ENCODE results near the gene WSB1. TPM values are rescaled to one million over a fixed set of nuclear protein-coding genes. Genes with fewer than 3 reads are reported as not detected.

WSB1 gene
- total and polyA plus RNA-seq, 9 donors, result 98.9 to 249 (median 145) TPM

DNA sequence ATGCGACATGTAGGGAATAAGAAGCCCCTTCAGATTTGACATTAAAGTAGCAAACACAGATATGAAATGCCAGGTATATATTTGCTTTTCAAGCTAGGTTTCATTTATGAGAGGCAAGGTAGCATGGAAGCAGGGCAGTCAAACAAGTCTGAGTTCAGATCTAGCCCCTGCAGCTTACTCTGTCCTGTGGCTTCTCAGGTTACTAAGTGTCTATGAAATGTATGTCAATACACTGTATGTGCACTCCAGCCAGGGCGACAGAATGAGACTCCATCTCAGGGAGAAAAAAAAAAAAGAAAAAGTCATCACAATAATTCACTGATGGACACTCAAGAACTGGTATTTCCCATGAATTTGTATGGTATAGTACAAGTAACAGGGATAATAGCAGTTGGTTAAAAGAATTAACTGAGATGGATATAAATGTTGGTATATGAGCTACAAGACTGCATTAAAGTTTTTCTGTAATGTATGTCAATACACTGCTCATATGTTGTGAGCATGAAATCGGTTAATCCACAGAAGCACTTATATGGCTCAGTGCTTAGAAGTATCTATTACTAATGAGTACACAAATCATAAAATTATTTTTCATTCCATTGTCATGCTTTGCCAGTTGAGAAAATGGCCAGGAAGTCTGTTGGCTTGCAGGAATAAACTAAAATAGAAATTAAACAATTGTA is 2.9 kb upstream of the WSB1 start:
- Histone ChIP-seq H3K9me3 (replicated peaks; ENCODE audit: control insufficient read depth, low read depth, low read length) (no peaks in the 10 kb centered on the region), H3K4me1 (ENCODE audit: control insufficient read depth, insufficient read depth, low read length) (peaks cover 6% of the 10 kb centered on the region), H3K27me3 (ENCODE audit: control insufficient read depth, insufficient read depth, low read length) (no peaks in the 10 kb centered on the region), H3K4me3 (ENCODE audit: low read length) (no peak overlapping the region), H3K36me3 (ENCODE audit: control insufficient read depth, insufficient read depth, low read length) (no peaks in the 10 kb centered on the region), H3K27ac (ENCODE audit: low read length) (no peak overlapping the region)
- WGBS (ENCODE audit: insufficient coverage), result no CpG with 5 or more reads among the region's 3 CpGs
- no peak for DNase-seq

DNA sequence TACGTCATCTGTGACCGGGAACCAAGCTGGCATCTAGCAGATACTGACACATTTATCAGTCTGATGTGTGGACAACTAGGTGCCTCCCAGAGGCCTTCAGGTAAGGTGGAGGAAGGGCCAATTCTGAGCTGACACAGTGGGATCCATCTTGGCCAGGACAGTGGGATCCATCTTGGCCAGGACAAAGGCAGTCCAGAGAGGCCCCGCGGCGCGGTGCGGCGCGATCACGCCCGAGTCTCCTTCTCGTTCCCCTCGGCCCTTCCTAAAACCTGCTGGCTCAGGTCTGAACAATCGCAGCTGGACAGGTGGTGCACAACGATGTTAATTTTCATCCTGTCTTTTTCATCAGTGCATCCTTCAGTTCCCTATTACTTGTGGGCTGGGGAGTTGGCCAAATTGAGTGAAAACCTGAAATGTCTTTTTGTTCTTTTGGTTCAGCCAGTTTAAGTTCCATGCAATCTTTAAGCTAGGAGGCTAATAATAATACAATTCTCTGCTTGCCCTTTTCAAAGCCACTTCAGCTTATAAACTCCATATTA is 486 bp upstream of the WSB1 start:
- Histone ChIP-seq H3K27me3 (ENCODE audit: control insufficient read depth, insufficient read depth, low read length) (no peaks in the 10 kb centered on the region), H3K9me3 (replicated peaks; ENCODE audit: control insufficient read depth, low read depth, low read length) (no peaks in the 10 kb centered on the region), H3K4me1 (ENCODE audit: control insufficient read depth, insufficient read depth, low read length) (peaks cover 14% of the 10 kb centered on the region), H3K36me3 (ENCODE audit: control insufficient read depth, insufficient read depth, low read length) (peaks cover 4% of the 10 kb centered on the region), H3K27ac (ENCODE audit: low read length) (peak overlapping the region; percentile 99), H3K4me3 (ENCODE audit: low read length) (peak overlapping the region; percentile 16)
- no peak for DNase-seq
- 92% methylated on average over 10 of the region's 15 CpGs for WGBS (ENCODE audit: insufficient coverage)

DNA sequence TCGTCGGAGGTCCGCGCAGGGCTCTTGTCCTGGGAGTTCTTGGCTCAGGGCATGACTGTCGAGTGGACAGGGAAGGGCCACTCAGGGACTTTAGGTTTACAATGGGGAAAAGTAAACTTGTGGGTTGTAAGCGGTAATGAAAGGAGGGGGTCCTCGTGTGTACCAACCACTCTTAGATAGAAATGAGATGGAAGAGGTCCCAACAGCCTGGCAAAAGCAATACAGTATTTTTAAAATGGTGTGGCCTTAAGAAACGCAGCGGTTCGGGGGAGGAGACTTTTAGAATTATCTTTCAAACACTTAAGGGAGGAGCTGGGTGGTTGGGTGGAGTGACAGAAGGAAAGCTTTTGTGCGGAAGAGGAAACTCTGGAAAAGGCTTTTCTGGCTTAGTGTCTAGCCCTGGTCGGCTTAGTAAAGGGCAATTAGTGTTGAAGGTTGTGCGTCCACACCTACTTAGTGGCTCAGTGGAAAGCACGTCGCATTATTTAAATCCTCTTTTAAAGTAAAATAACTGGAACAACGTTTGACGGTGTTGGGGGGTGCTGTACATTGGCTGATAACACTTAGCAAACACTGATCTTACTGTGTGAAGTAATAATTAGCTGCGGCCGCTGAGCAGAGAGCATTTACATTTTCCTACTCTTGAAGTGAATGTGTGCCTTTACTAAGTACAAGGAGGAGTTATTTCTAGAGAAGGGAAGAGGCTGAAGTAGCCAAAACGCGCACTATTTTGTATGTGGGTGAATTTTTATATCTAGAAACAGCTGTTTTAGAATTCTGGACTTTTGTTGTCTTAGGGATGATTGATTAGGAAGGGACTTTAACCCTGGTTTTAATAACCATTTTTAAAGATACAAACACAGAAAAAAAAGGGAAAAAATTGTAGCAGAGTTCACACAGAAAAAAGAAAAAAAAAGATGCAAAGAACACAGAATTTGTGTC is 1.0 kb downstream of the WSB1 start:
- H3K4me3 ChIP-seq (ENCODE audit: low read length), result peak overlapping the region; percentile 72
- peaks cover 14% of the 10 kb centered on the region for H3K4me1 ChIP-seq (ENCODE audit: control insufficient read depth, insufficient read depth, low read length)
- 0% methylated on average over 7 of the region's 21 CpGs for WGBS (ENCODE audit: insufficient coverage)
- no peaks in the 10 kb centered on the region for H3K27me3 ChIP-seq (ENCODE audit: control insufficient read depth, insufficient read depth, low read length)
- H3K36me3 ChIP-seq (ENCODE audit: control insufficient read depth, insufficient read depth, low read length), result peaks cover 4% of the 10 kb centered on the region
- DNase-seq, result peak; percentile 98
- H3K9me3 ChIP-seq (replicated peaks; ENCODE audit: control insufficient read depth, low read depth, low read length), result no peaks in the 10 kb centered on the region
- H3K27ac ChIP-seq (ENCODE audit: low read length), result peak overlapping the region; percentile 99

DNA sequence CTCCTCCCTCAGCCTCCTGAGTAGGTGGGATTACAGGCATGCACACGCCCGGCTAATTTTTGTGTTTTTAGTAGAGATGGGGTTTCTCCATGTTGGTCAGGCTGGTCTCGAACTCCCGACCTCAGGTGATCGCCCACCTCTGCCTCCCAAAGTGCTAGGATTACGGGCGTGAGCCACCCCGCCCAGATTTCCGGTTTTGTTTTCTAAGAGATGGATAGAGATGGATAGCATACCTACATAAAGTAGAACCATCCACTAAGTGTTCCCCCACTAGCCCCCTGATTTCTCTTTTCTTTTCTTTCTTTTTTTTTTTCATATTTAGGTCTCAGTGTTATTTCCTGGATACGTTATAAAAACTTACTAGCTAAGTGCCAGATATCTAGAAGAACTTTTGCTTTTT is 2.0 kb downstream of the WSB1 start:
- no peaks in the 10 kb centered on the region for H3K9me3 ChIP-seq (replicated peaks; ENCODE audit: control insufficient read depth, low read depth, low read length)
- peak overlapping the region; percentile 72 for H3K4me3 ChIP-seq (ENCODE audit: low read length)
- no peaks in the 10 kb centered on the region for H3K27me3 ChIP-seq (ENCODE audit: control insufficient read depth, insufficient read depth, low read length)
- H3K36me3 ChIP-seq (ENCODE audit: control insufficient read depth, insufficient read depth, low read length), result peaks cover 4% of the 10 kb centered on the region
- H3K27ac ChIP-seq (ENCODE audit: low read length), result peak overlapping the region; percentile 99
- peaks cover 17% of the 10 kb centered on the region for H3K4me1 ChIP-seq (ENCODE audit: control insufficient read depth, insufficient read depth, low read length)
- no peak for DNase-seq
- WGBS (ENCODE audit: insufficient coverage), result no CpG with 5 or more reads among the region's 10 CpGs

DNA sequence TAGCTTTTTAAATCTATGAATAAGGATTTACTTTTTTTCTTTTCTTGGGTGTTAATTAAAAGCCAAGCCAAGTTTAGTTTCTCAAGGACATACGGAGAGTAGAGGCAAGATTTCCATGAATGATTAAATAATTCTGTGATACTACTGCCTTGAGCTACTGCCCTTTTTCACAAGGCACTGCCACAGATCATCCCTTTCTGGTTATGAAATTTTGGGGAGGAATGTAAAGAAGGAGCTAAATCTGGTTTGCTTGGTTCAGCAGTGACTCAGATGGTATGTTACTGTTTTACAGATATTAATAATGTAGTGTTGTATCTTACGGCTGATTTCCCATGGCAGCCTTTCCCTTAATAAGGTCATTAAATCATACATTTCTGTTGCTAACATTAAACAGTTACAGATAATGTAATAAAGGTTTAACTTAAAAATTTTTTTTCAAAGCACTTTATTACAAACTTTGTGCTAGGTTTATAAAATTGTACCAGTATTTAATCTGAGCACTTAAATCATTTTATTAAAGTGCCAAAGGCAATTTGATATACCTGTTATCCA is 2.6 kb downstream of the WSB1 start:
- Histone ChIP-seq H3K9me3 (replicated peaks; ENCODE audit: control insufficient read depth, low read depth, low read length) (no peaks in the 10 kb centered on the region), H3K36me3 (ENCODE audit: control insufficient read depth, insufficient read depth, low read length) (peaks cover 4% of the 10 kb centered on the region), H3K27me3 (ENCODE audit: control insufficient read depth, insufficient read depth, low read length) (no peaks in the 10 kb centered on the region), H3K4me3 (ENCODE audit: low read length) (peak overlapping the region; percentile 72), H3K27ac (ENCODE audit: low read length) (peak overlapping the region; percentile 99), H3K4me1 (ENCODE audit: control insufficient read depth, insufficient read depth, low read length) (peaks cover 17% of the 10 kb centered on the region)
- WGBS (ENCODE audit: insufficient coverage), result no CpG with 5 or more reads among the region's 2 CpGs
- peak; percentile 38 for DNase-seq

DNA sequence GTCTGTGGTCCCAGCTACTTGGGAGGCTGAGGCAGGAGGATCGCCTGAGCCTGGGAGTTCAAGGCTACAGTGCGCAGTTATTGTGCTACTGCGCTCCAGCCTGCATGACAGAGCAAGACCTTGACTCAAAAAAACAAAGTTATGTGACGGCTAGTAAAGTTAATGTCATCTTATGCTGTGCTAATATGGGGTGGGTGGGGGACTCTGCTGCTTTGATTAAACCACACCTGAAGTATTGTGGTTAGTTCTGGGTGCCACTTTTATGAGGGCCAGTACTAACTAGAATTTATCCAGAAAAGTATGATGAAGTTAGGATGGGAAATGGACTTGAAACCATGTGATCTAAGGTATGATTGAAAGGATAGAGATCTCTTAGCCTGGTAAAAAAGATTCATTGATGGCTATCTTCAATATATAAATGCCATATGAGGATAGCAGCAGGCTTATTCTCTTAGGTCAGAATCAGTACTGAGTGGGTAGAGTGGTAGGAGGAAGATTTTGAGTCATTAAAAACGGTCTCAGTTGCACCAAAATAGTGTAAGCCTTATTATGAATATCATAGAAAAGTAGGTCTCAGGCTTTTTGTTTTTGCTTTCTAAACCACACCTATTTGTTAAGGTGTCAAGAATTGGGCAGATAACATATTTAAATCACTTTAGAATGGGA is 5.6 kb downstream of the WSB1 start:
- peaks cover 10% of the 10 kb centered on the region for H3K4me1 ChIP-seq (ENCODE audit: control insufficient read depth, insufficient read depth, low read length)
- 81% methylated on average over 4 of the region's 5 CpGs for WGBS (ENCODE audit: insufficient coverage)
- H3K27ac ChIP-seq (ENCODE audit: low read length), result no peak overlapping the region
- DNase-seq, result no peak
- H3K9me3 ChIP-seq (replicated peaks; ENCODE audit: control insufficient read depth, low read depth, low read length), result no peaks in the 10 kb centered on the region
- no peaks in the 10 kb centered on the region for H3K27me3 ChIP-seq (ENCODE audit: control insufficient read depth, insufficient read depth, low read length)
- no peak overlapping the region for H3K4me3 ChIP-seq (ENCODE audit: low read length)
- H3K36me3 ChIP-seq (ENCODE audit: control insufficient read depth, insufficient read depth, low read length), result peaks cover 9% of the 10 kb centered on the region

DNA sequence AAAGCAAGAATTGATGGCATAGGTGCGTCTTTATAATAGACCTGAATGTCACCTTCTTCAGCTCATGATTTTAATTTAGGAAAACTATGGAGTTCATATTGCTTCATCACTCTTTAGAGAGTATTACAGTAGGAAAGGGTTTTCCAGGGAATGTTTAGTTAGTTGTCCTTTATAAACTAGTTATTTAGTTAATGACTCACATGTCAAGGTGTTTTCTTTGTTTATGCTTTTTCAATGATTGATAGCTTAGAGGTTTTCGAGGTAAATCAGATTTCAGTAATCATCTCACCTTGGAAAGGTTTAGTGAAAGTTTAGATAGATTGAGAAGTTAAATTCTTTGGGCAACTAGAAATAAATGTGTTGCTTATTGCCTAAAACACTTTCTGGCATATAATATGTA is 9.8 kb downstream of the WSB1 start:
- no peak overlapping the region for H3K4me3 ChIP-seq (ENCODE audit: low read length)
- peaks cover 4% of the 10 kb centered on the region for H3K4me1 ChIP-seq (ENCODE audit: control insufficient read depth, insufficient read depth, low read length)
- no peak overlapping the region for H3K27ac ChIP-seq (ENCODE audit: low read length)
- WGBS (ENCODE audit: insufficient coverage), result no CpG with 5 or more reads among the region's 2 CpGs
- DNase-seq, result no peak
- H3K27me3 ChIP-seq (ENCODE audit: control insufficient read depth, insufficient read depth, low read length), result no peaks in the 10 kb centered on the region
- peaks cover 18% of the 10 kb centered on the region for H3K36me3 ChIP-seq (ENCODE audit: control insufficient read depth, insufficient read depth, low read length)
- no peaks in the 10 kb centered on the region for H3K9me3 ChIP-seq (replicated peaks; ENCODE audit: control insufficient read depth, low read depth, low read length)

DNA sequence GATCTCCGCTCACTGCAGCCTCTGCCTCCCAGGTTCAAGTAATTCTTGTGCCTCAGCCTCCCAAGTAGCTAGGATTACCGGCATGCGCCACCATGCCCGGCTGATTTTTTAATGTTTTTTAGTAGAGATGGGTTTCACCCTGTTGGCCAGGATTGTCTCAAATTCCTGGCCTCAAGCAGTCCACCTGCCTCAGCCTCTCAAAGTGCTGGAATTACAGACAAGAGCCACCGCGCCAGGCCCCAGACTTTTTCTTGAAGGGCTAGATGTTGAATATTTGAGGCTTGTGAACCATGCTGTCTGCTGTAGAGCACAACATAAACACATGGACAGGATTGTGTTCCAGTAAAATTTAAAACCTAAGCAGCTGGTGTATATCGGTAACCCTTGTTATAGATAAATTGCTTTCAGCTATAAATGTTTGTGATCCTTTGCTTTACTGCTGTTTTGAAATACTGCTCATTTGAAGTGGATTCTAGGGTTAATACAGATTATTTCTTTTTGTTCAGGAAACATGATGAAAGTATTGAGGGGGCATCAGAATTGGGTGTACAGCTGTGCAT is 12.4 kb downstream of the WSB1 start:
- DNase-seq, result no peak
- 85% methylated on average over 3 of the region's 7 CpGs for WGBS (ENCODE audit: insufficient coverage)
- peaks cover 2% of the 10 kb centered on the region for H3K4me1 ChIP-seq (ENCODE audit: control insufficient read depth, insufficient read depth, low read length)
- no peak overlapping the region for H3K4me3 ChIP-seq (ENCODE audit: low read length)
- no peak overlapping the region for H3K27ac ChIP-seq (ENCODE audit: low read length)
- peaks cover 34% of the 10 kb centered on the region for H3K36me3 ChIP-seq (ENCODE audit: control insufficient read depth, insufficient read depth, low read length)
- no peaks in the 10 kb centered on the region for H3K27me3 ChIP-seq (ENCODE audit: control insufficient read depth, insufficient read depth, low read length)
- no peaks in the 10 kb centered on the region for H3K9me3 ChIP-seq (replicated peaks; ENCODE audit: control insufficient read depth, low read depth, low read length)

DNA sequence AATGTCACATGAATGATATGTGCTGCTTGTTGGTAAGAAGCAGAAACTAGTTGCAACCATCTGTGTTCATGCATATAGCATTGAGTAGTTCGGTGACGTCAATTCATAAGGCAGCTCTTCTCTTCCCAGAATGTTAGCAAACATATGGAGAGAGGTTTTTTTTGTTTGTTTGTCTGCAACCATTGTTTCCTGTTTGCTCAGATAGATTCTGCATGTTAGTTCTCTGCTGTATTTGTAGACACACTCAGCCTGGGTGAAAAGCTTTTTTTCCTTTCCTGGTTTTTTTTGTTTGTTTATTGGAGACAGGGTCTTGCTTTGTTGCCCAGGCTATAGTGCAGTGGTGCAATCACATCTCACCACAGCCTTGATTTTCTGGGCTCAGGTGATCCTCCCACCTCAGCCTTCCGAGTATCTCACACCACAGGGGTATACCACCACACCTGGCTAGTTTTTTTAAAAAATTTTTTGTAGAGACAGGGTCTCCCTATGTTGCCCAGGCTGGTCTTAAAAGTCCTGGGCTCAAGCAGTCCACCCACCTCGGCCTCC is 16.7 kb downstream of the WSB1 start:
- Histone ChIP-seq H3K27me3 (ENCODE audit: control insufficient read depth, insufficient read depth, low read length) (no peaks in the 10 kb centered on the region), H3K9me3 (replicated peaks; ENCODE audit: control insufficient read depth, low read depth, low read length) (no peaks in the 10 kb centered on the region), H3K36me3 (ENCODE audit: control insufficient read depth, insufficient read depth, low read length) (peaks cover 43% of the 10 kb centered on the region), H3K4me3 (ENCODE audit: low read length) (no peak overlapping the region), H3K4me1 (ENCODE audit: control insufficient read depth, insufficient read depth, low read length) (peaks cover 6% of the 10 kb centered on the region), H3K27ac (ENCODE audit: low read length) (no peak overlapping the region)
- no peak for DNase-seq
- 100% methylated on average over 1 of the region's 4 CpGs for WGBS (ENCODE audit: insufficient coverage)

All from muscle of leg (tissue), 11 donors.